GM10248 (cell line): Measurements from ENCODE around the gene HSPA1L.
"Not testable (repeated sequence)": the region's sequence is repeated elsewhere in the genome, so short reads cannot be mapped to it uniquely, and the experiment has no call there.

Source experiments
- CTCF ChIA-PET: fragments of 300-600 bp; sonication (Branson Sonifier 250); formaldehyde crosslinking; extraction: SDS; loops from one replicate; lab custom pipeline; 2021; ENCODE audit warnings: antibody characterized with exemption; lab: Yijun Ruan, JAX
- POLR2A ChIA-PET: fragments of 350-650 bp; sonication (Branson Sonifier 250); formaldehyde crosslinking; extraction: SDS; loops from one replicate; lab custom pipeline; 2020; ENCODE audit warnings: antibody characterized with exemption; lab: Yijun Ruan, JAX
- DNase-seq: peaks from one replicate; pipeline ENCODE4 v3.0.0; 2012; ENCODE audit errors: extremely low spot score
- TF ChIP-seq, protein P1 (sequence below): IDR thresholded peaks from 2 replicates; pipeline ENCODE4 v1.5.1; 2012; ENCODE audit warnings: mild to moderate bottlenecking, low read depth; ENCODE audit errors: extremely low read depth, missing control alignments, control extremely low read depth

The HSPA1L gene

DNA sequence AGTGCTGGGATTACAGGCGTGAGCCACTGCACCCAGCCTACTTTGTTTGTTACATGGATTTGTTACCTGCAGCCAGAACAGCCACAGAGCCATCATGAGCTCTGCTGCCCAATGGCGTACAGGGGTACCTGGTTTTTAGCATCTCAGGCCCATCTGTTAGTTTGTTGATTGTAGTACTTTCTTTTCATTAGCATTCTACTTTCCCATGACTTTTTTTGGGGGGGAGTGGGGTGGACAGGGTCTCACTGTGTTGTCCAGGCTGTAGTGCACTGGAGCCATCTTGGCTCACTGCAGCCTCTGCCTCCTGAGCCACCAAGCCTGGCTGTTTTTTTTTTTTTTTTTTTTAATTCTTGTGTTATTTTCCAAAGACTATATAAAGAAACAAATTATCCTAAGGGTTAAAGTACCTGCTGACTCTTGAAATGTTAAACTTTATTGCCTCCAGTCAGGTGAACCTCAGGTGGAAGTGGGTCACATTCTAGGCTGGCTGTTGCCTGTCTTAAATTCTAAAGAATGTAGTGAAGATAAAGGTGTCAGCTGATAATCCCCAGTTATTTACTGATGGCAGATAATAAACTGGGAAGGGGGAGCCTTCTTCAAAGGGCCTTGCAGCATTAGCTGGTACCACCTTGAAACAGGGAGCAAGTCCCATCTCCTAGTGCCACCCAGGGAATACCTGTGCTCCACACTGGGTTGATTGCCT lies 32.3 kb upstream of the HSPA1L start:
- CTCF ChIA-PET, result interaction anchor here (1.2 kb wide), 1 partner anchor 10 kb away, joined by 4 read pairs; no protein-coding TSS in a partner anchor
- TF ChIP-seq, protein P1, sequence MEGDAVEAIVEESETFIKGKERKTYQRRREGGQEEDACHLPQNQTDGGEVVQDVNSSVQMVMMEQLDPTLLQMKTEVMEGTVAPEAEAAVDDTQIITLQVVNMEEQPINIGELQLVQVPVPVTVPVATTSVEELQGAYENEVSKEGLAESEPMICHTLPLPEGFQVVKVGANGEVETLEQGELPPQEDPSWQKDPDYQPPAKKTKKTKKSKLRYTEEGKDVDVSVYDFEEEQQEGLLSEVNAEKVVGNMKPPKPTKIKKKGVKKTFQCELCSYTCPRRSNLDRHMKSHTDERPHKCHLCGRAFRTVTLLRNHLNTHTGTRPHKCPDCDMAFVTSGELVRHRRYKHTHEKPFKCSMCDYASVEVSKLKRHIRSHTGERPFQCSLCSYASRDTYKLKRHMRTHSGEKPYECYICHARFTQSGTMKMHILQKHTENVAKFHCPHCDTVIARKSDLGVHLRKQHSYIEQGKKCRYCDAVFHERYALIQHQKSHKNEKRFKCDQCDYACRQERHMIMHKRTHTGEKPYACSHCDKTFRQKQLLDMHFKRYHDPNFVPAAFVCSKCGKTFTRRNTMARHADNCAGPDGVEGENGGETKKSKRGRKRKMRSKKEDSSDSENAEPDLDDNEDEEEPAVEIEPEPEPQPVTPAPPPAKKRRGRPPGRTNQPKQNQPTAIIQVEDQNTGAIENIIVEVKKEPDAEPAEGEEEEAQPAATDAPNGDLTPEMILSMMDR, result no peak

GRCh38 chr6:31844507-31844906 lies 29.4 kb upstream of the HSPA1L start:
- TF ChIP-seq, protein P1, result no peak
- POLR2A ChIA-PET, result interaction anchor here (1.5 kb wide), 1 partner anchor 17 kb away, joined by 5 read pairs; the partner anchor contains the start of gene HSPA1B
- DNase-seq, result no peak
- CTCF ChIA-PET, result interaction anchor here (0.9 to 1.8 kb wide), 3 partner anchors 15 to 75 kb away, joined by 3 read pairs; no protein-coding TSS in a partner anchor

More for the DNA sequence above, 32.3 kb upstream of the HSPA1L start:
- no peak for DNase-seq
- POLR2A ChIA-PET, result interaction anchor here (1.2 kb wide), 1 partner anchor 9 kb away, joined by 3 read pairs; no protein-coding TSS in a partner anchor

GRCh38 chr6:31842053-31842452 lies 27.0 kb upstream of the HSPA1L start:
- ChIA-PET CTCF (no interaction called here), POLR2A (no interaction called here)
- no peak for DNase-seq
- TF ChIP-seq, protein P1, result no peak

DNA sequence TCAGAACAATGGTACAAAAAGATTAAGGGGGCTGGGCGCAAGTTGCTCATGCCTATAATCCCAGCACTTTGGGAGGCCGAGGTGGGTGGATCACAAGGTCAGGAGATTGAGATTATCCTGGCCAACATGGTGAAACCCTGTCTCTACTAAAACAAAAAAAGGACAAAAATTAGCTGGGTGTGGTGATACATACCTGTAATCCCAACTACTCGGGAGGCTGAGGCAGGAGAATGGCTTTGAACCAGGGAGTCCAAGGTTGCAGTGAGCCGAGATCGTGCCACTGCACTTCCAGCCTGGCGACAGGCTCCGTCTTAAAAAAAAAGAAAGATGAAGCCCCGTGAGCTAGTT lies 24.7 kb upstream of the HSPA1L start:
- ChIA-PET CTCF (interaction anchor here (1.3 to 2.2 kb wide), 3 partner anchors 9 to 70 kb away, joined by 5 read pairs; partner anchors contain the start of gene VARS1), POLR2A (interaction anchor here (0.7 to 2.7 kb wide), 3 partner anchors 20 to 188 kb away, joined by 3 to 10 read pairs (median 4); partner anchors contain the start of gene NEU1)

GRCh38 chr6:31838968-31839367 lies 23.9 kb upstream of the HSPA1L start:
- POLR2A ChIA-PET, result interaction anchor here (0.6 to 3.9 kb wide), 6 partner anchors 8 to 24 kb away, joined by 3 to 19 read pairs (median 4); partner anchors contain the start of genes HSPA1A, HSPA1B, HSPA1L and NEU1
- TF ChIP-seq, protein P1, result no peak
- no peak for DNase-seq
- CTCF ChIA-PET, result interaction anchor here (1.0 to 2.2 kb wide), 6 partner anchors 8 to 154 kb away, joined by 3 to 5 read pairs (median 4); partner anchors contain the start of gene VARS1

More for the DNA sequence above, 24.7 kb upstream of the HSPA1L start:
- not testable (repeated sequence) for DNase-seq

GRCh38 chr6:31838114-31838553 lies 23.1 kb upstream of the HSPA1L start:
- CTCF ChIA-PET, result interaction anchor here (1.0 to 2.2 kb wide), 6 partner anchors 9 to 154 kb away, joined by 3 to 5 read pairs (median 4); partner anchors contain the start of gene VARS1

DNA sequence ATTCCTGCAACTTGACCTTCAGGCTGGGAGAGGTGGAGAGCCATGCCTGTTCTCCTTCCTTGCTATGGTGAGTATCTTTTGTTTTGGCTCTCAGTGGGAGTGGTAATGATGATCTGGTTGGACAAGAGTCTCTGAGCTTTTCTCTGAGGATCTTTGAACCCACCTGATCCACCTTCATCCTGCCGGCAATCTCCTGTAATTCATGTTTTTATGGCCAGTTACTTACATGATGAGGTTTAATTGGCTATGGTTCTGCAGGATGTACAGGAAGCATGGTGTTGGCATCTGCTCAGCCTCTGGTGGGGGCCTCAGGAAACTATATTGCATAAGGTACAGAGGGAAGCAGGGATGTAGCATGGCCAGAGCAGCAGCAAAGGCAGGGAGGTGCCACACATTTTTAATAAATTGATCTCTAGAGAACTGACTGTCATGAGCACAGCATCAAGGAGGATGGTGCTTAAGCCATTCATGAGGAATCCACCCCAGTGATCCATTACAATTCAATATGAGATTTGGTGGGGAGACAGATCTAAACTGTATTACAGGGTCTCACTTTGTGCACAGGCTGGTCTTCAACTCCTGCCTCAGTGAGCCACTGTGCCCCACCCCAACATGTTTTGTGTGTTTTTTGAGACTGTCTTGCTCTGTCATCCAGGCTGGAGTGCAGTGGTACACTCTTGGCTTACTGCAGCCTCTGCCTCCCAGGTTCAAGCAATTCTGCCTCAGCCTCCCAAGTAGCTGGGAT lies 22.5 kb upstream of the HSPA1L start:
- POLR2A ChIA-PET, result interaction anchor here (0.6 to 3.9 kb wide), 8 partner anchors 10 to 341 kb away, joined by 3 to 30 read pairs (median 6); partner anchors contain the start of genes HSPA1A, HSPA1B, HSPA1L and NEU1
- CTCF ChIA-PET, result interaction anchor here (1.3 to 2.2 kb wide), 7 partner anchors 8 to 52 kb away, joined by 3 to 5 read pairs (median 3); partner anchors contain the start of genes LSM2 and VARS1
- TF ChIP-seq, protein P1, result no peak
- DNase-seq, result no peak

More at GRCh38 chr6:31838114-31838553, 23.1 kb upstream of the HSPA1L start:
- not testable (repeated sequence) for DNase-seq
- POLR2A ChIA-PET, result interaction anchor here (1.0 to 3.9 kb wide), 5 partner anchors 9 to 25 kb away, joined by 3 to 19 read pairs (median 4); partner anchors contain the start of genes HSPA1A, HSPA1B, HSPA1L and NEU1
